ENCODE results near the gene PPP1R1B.

PPP1R1B gene

DNA sequence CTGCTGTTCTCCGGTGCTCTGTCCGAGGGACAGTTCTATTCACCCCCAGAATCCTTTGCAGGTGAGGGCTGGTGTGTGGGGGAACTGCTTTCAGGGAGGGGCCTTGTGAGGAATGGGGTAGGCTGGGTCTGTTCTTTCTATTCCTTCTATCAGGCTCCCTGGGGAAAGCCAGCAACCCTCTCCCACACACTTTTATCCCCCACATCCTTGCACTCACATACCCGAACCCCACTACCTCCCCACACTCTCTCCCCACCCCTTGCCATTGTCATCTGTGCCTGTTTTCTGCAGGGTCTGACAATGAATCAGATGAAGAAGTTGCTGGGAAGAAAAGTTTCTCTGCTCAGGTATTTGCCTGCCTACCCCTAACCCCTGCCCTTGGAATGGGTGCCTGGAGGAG is 32.0 kb downstream of the PPP1R1B start:
- no peak for FAIRE-seq

- no peak for FAIRE-seq
Measured at GRCh38 chr17:39659279-39660010, 32.7 kb downstream of the PPP1R1B start.

- no peak for FAIRE-seq
Measured at GRCh38 chr17:39660011-39660360, 33.2 kb downstream of the PPP1R1B start.

DNA sequence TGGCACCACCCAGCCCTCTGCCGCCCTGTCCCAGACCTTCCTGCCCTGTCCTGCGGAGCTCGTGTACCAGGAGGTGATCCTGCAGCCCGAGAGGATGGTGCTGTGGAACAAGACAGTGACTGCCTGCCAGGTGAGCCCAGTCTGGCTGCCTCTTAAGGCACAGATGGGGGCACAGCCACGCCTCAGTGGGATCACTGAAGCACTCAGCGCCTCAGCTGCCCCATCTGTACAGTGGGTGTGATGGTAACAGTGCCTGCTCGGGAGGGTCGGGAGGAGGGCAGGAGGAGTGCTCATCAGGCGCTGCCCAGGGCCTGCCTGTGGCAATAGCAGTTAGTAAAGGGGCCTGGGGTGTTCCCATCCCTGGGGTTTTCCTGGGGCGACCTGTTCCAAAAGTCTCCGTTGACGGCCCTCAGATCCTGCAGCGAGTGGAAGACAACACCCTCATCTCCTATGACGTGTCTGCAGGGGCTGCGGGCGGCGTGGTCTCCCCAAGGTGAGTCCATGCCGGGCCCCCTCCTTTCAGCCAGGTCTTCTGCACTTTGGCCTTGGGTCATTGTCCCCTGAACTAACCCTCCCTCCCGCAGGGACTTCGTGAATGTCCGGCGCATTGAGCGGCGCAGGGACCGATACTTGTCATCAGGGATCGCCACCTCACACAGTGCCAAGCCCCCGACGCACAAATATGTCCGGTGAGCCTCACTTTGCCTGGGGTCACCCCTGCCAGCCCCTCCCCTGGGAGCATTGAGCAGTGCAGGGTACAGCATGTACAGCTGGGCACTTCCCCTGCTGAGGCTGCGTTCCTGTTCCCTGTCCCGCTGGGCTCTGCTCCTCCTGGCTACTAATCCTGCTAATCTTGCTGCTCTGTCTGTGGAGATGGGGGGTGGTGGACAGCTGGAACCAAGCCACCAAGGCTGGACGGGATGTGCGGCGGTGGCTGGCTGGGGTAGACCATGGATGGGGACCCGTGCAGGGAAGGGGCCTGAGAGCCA is 33.9 kb downstream of the PPP1R1B start:
- FAIRE-seq, result no peak

- FAIRE-seq, result no peak
Measured at GRCh38 chr17:39661744-39662541, 35.2 kb downstream of the PPP1R1B start.

GRCh38 chr17:39662551-39663339 is 36.0 kb downstream of the PPP1R1B start:
- FAIRE-seq, result no peak

- no peak for FAIRE-seq
Measured at GRCh38 chr17:39663340-39663687, 36.6 kb downstream of the PPP1R1B start.

DNA sequence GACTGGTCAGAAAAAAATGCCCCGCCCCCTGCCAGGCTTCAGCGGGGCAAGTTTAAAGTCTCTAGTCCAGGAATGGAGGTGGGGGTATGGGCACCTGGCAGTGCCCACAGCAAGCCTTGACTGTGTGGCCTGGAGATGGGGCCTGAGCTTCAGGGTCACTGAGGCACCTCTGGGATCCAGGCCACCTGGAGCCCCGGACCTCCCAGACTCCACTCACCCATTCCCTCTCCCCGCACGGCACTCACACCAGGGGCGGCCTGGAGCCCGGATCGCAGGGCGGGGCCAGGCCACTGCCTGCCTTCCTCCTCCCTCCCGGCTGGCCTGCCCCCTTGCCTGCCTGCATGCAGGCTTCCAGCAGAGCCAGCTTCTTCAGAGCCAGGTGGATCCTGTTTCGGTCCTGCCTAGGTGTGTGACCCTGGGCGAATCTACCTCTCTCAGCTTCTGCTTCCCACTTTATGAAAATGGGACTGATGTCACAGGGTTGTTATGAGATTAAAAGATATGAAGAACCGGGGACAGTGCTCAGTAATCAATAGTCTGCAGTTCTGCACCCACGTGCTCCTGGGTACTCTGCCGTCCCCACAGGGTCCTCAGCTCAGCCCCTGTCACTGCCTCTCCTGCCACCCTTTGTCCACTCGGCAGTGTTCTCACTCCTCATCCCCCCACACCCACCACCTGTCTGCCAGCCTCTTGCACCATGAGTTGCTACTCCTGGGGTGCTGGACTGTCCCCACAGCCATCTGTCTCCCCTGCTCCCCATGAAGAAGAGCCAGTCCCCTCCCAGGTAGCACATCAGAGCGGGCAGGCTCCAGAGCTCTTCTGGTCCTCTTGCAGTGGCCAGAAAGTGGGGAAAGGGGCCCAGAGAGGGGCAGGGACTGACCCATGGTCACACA is 37.2 kb downstream of the PPP1R1B start:
- no peak for FAIRE-seq

- FAIRE-seq, result no peak
Measured at GRCh38 chr17:39664581-39665561, 38.1 kb downstream of the PPP1R1B start, which contains the start of gene TCAP. Gene TCAP, plus strand, starts transcription at chr17:39665349. Its CDS starts 11 bp downstream, at chr17:39665360.

DNA sequence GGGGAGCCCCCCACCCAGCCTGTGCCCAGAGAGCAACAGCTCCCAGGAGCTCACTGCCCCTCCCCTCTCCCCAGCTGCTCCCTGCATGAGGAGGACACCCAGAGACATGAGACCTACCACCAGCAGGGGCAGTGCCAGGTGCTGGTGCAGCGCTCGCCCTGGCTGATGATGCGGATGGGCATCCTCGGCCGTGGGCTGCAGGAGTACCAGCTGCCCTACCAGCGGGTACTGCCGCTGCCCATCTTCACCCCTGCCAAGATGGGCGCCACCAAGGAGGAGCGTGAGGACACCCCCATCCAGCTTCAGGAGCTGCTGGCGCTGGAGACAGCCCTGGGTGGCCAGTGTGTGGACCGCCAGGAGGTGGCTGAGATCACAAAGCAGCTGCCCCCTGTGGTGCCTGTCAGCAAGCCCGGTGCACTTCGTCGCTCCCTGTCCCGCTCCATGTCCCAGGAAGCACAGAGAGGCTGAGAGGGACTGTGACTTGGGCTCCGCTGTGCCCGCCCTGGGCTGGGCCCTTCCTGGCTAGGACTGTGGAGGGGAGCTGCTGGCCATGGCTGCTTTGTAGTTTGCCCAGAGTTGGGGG is 39.0 kb downstream of the PPP1R1B start:
- no peak for FAIRE-seq

GRCh38 chr17:39666231-39666600 is 39.5 kb downstream of the PPP1R1B start:
- no peak for FAIRE-seq

DNA sequence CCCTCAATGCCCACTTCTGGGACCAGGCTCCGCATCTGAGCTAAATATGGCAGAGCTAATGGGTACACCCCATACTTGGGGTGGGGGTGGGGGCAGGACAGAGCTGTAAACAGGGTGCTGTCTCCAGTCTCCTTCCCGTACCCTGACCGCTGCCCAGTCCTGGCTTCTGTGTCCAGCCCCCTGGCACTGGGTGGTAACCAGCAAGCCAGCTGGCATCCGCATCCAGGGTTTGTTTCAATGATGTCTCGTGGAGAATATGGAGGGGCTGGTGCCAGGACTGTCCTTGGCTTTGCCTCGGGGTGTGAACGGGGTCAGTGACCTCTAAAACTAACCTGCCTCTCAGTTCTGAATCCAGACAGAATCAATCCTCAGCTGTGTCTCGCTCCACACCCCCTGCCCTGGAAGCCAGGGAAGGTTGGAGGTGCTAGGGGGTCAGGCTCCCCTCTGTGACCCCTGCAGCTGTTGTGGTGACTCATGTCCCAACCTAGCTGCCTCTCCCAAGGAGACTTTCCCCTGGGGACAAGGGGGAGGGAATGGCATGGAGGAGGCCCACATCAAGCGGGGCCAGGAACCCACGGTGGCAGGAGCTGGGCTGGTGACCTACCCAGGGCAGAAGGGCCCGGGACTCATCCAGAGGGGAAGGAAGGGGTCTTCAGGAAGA is 40.0 kb downstream of the PPP1R1B start:
- no peak for FAIRE-seq

DNA sequence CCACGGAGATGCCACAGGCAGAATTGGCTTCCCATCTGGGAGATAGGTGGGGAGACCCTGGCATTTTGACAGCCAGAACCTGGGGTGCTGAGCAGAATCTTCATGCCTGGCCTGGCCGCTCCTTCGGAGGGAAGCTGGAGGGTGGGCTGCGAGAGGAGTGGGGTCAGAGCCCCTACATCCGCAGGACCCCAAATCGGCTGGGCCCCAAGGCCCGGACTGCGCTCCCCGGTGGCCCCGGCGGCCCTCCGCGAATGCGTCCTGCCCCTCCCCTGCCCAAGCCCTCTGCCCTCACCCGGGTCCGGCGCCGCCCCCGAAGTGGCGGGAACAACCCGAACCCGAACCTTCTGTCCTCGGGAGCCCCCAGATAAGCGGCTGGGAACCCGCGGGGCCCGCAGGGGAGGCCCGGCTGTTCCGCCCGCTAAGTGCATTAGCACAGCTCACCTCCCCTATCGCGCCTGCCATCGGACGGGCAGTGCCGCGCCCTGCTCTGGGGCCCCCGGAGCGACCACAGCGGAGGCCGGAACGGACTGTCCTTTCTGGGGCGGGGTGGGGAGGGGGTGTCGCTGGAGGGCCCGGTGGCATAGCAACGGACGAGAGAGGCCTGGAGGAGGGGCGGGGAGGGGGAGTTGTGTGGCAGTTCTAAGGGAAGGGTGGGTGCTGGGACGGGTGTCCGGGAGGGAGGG is 40.7 kb downstream of the PPP1R1B start:
- no peak for FAIRE-seq

DNA sequence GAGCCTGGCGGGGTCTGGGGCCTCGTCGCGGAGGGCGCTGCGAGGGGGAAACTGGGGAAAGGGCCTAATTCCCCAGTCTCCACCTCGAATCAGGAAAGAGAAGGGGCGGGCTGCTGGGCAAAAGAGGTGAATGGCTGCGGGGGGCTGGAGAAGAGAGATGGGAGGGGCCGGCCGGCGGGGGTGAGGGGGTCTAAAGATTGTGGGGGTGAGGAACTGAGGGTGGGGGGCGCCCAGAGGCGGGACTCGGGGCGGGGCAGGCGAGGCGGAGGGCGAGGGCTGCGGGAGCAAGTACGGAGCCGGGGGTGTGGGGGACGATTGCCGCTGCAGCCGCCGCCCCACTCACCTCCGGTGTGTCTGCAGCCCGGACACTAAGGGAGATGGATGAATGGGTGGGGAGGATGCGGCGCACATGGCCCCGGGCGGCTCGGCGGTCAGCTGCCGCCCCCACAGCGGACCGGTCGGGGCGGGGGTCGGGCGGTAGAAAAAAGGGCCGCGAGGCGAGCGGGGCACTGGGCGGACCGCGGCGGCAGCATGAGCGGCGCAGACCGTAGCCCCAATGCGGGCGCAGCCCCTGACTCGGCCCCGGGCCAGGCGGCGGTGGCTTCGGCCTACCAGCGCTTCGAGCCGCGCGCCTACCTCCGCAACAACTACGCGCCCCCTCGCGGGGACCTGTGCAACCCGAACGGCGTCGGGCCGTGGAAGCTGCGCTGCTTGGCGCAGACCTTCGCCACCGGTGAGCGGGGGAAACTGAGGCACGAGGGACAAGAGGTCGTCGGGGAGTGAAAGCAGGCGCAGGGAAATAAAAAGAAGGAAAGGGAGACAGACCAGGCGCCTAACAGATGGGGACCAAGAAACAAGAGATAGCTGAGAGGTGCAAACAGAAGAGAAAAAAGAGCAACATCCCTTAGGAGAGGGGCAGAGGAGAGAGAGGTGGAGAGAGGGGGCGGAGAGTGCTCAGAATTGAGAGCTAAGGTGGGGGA is 41.5 kb downstream of the PPP1R1B start, which contains the start of gene PNMT:
Gene PNMT (plus strand): TSS at position 509 of the 980 bp plus-strand sequence. CDS start 23 bp downstream, at position 532.
- no peak for FAIRE-seq

- no peak for FAIRE-seq
Measured at GRCh38 chr17:39669897-39670735, 43.4 kb downstream of the PPP1R1B start.

GRCh38 chr17:39670746-39671145 is 44.0 kb downstream of the PPP1R1B start:
- FAIRE-seq, result no peak
